Measurements from ENCODE around the gene ZNF394.

ZNF394 gene

DNA sequence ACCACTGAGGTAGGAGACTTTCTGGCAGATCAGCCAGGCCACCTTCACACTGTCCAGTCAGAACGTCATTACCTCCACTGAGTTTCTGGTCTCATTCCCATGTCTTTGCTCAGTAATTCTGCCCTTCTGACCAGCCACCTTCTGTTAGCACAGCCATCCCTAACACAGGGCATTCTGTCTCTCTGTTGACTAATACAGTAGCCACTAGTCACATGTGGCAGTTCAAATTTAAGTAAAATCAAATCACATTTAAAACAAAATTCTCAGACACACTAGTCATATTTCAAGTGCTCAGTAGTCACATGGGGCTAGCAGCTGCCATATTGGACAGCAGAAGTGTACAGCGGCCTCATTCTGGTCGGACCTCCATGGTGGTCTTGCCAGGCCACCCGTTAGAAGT is 54.0 kb downstream of the ZNF394 start:
- no peaks in the 10 kb centered on the region for H3K9me3 ChIP-seq (ENCODE audit: control insufficient read depth, insufficient read depth, low read length)
- H3K9me2 ChIP-seq (replicated peaks; ENCODE audit: control insufficient read depth, low read length): no peaks in the 10 kb centered on the region
- no peaks in the 10 kb centered on the region for H3K27me3 ChIP-seq (ENCODE audit: control insufficient read depth, low read length)
- H3K27ac ChIP-seq (ENCODE audit: low read depth, low read length): no peak overlapping the region
- peaks cover 25% of the 10 kb centered on the region for H3K79me2 ChIP-seq (ENCODE audit: control insufficient read depth, low read length)
- no peaks in the 10 kb centered on the region for H3F3A ChIP-seq (ENCODE audit: control insufficient read depth, insufficient read depth)
- H3K4me2 ChIP-seq (ENCODE audit: low read length): no peak overlapping the region
- peaks cover 91% of the 10 kb centered on the region for H3K36me3 ChIP-seq (ENCODE audit: control insufficient read depth, low read length)
- peaks cover 9% of the 10 kb centered on the region for H3K4me1 ChIP-seq (ENCODE audit: control insufficient read depth, low read length)
- H4K20me1 ChIP-seq (ENCODE audit: control insufficient read depth, insufficient read depth, low read depth, low read length): 0 out of 2 replicates have a peak, but pooled peaks cover 3% of the 10 kb centered on the region
- no peak overlapping the region for H3K4me3 ChIP-seq (ENCODE audit: low read length)
- TF ChIP-seq, protein P1, sequence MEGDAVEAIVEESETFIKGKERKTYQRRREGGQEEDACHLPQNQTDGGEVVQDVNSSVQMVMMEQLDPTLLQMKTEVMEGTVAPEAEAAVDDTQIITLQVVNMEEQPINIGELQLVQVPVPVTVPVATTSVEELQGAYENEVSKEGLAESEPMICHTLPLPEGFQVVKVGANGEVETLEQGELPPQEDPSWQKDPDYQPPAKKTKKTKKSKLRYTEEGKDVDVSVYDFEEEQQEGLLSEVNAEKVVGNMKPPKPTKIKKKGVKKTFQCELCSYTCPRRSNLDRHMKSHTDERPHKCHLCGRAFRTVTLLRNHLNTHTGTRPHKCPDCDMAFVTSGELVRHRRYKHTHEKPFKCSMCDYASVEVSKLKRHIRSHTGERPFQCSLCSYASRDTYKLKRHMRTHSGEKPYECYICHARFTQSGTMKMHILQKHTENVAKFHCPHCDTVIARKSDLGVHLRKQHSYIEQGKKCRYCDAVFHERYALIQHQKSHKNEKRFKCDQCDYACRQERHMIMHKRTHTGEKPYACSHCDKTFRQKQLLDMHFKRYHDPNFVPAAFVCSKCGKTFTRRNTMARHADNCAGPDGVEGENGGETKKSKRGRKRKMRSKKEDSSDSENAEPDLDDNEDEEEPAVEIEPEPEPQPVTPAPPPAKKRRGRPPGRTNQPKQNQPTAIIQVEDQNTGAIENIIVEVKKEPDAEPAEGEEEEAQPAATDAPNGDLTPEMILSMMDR (IDR thresholded peaks at IDR 0.05; ENCODE audit: low read depth, low read length, poor library complexity, severe bottlenecking): no peak
- no peak for TF ChIP-seq EZH2phosphoT487 (IDR thresholded peaks at IDR 0.05; ENCODE audit: borderline replicate concordance, low read length)
